ENCODE data around the gene CALN1. TPM values are rescaled to one million over a fixed set of nuclear protein-coding genes. Genes with fewer than 3 reads are reported as not detected.

Gene CALN1
- total and polyA plus RNA-seq, 9 donors: under 0.01 to 0.18 (median 0.13) TPM; not detected in 2

- H3K36me3 ChIP-seq: no peaks in the 10 kb centered on the region
- WGBS, 3 donors: 35 to 45% (median 39%) methylated on average over 7 of the region's 7 CpGs
- no peaks in the 10 kb centered on the region for H3K27me3 ChIP-seq
- no peaks in the 10 kb centered on the region for H3K9me3 ChIP-seq
- H3K4me3 ChIP-seq: no peak overlapping the region
- no peak for DNase-seq
- H3K4me1 ChIP-seq (ENCODE audit: insufficient read depth): no peaks in the 10 kb centered on the region
- intact Hi-C loops (cut with DNase I): no loop called here
- no peak for TF ChIP-seq POLR2A (IDR thresholded peaks at IDR 0.05)
- no peak for TF ChIP-seq EP300 (IDR thresholded peaks at IDR 0.05)
- TF ChIP-seq, protein P1, sequence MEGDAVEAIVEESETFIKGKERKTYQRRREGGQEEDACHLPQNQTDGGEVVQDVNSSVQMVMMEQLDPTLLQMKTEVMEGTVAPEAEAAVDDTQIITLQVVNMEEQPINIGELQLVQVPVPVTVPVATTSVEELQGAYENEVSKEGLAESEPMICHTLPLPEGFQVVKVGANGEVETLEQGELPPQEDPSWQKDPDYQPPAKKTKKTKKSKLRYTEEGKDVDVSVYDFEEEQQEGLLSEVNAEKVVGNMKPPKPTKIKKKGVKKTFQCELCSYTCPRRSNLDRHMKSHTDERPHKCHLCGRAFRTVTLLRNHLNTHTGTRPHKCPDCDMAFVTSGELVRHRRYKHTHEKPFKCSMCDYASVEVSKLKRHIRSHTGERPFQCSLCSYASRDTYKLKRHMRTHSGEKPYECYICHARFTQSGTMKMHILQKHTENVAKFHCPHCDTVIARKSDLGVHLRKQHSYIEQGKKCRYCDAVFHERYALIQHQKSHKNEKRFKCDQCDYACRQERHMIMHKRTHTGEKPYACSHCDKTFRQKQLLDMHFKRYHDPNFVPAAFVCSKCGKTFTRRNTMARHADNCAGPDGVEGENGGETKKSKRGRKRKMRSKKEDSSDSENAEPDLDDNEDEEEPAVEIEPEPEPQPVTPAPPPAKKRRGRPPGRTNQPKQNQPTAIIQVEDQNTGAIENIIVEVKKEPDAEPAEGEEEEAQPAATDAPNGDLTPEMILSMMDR (IDR thresholded peaks at IDR 0.05): no peak
- no peak overlapping the region for H3K27ac ChIP-seq
Observed at GRCh38 chr7:72446131-72446530, 34.0 kb upstream of the CALN1 start.

DNA sequence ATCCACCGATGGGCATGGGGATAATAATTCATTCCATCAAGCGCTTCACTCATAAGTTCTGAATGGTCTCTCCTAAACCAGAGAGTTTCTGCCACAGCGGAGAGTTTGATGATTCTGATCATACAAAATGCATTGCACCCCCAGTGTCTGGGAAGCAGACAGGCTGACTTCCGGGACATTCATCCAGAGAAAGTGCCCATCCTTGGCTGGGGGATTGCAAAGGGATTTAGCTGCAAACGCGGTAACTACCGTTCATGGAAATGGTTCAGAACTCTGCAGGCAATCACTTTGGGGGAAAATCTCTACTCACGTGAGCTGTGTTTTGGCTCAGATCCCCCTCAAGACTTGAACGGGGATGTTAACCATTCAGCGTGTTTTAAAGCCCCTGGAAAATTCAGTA lies 33.4 kb upstream of the CALN1 start:
- 57 to 73% (median 63%) methylated on average over 10 of the region's 10 CpGs for WGBS, 3 donors
- Histone ChIP-seq H3K9me3 (no peaks in the 10 kb centered on the region), H3K27ac (no peak overlapping the region), H3K36me3 (no peaks in the 10 kb centered on the region), H3K4me1 (ENCODE audit: insufficient read depth) (no peaks in the 10 kb centered on the region), H3K4me3 (no peak overlapping the region), H3K27me3 (no peaks in the 10 kb centered on the region)
- DNase-seq: no peak
- TF ChIP-seq EP300 (IDR thresholded peaks at IDR 0.05) (no peak), POLR2A (IDR thresholded peaks at IDR 0.05) (no peak)
- TF ChIP-seq, protein P1 (IDR thresholded peaks at IDR 0.05): no peak
- intact Hi-C loops (cut with DNase I): no loop called here

GRCh38 chr7:72445075-72445474 lies 32.9 kb upstream of the CALN1 start:
- intact Hi-C loops (cut with DNase I): no loop called here
- H3K27me3 ChIP-seq: no peaks in the 10 kb centered on the region
- H3K27ac ChIP-seq: no peak overlapping the region
- TF ChIP-seq POLR2A (IDR thresholded peaks at IDR 0.05): no peak
- no peak overlapping the region for H3K4me3 ChIP-seq
- WGBS, 3 donors: 84 to 88% (median 86%) methylated on average over 6 of the region's 6 CpGs
- H3K9me3 ChIP-seq: no peaks in the 10 kb centered on the region
- H3K36me3 ChIP-seq: no peaks in the 10 kb centered on the region
- no peaks in the 10 kb centered on the region for H3K4me1 ChIP-seq (ENCODE audit: insufficient read depth)
- no peak for DNase-seq

GRCh38 chr7:72444026-72444776 lies 32.1 kb upstream of the CALN1 start:
- Histone ChIP-seq H3K27ac (no peak overlapping the region), H3K4me3 (no peak overlapping the region), H3K4me1 (ENCODE audit: insufficient read depth) (no peaks in the 10 kb centered on the region), H3K9me3 (no peaks in the 10 kb centered on the region), H3K36me3 (no peaks in the 10 kb centered on the region), H3K27me3 (no peaks in the 10 kb centered on the region)
- TF ChIP-seq, protein P1 (IDR thresholded peaks at IDR 0.05): no peak
- no peak for TF ChIP-seq POLR2A (IDR thresholded peaks at IDR 0.05)
- TF ChIP-seq EP300 (IDR thresholded peaks at IDR 0.05): no peak
- intact Hi-C loops (cut with DNase I): no loop called here
- WGBS, 3 donors: 64 to 71% (median 65%) methylated on average over 8 of the region's 8 CpGs
- no peak for DNase-seq

DNA sequence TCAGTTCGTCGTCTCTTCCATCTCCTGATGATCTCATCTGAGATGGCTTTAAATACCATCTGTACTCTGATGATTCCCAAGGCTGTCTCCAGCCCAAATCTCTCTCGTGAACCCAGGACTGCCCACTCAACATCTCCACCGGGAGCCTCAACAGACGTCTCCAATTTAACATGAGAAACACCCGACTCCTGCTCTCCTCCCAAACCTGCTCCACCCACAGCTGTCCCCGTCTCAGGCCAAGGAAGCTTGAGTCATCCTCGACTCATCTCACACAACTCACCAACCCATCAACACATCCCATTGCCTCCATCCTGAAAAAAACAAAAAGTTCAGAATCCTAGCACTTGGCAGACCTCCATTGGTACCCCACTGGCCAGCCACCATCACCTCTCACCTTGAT lies 29.7 kb upstream of the CALN1 start:
- H3K9me3 ChIP-seq: no peaks in the 10 kb centered on the region
- H3K4me3 ChIP-seq: no peak overlapping the region
- no peak for TF ChIP-seq POLR2A (IDR thresholded peaks at IDR 0.05)
- TF ChIP-seq, protein P1 (IDR thresholded peaks at IDR 0.05): no peak
- no peak for TF ChIP-seq EP300 (IDR thresholded peaks at IDR 0.05)
- H3K4me1 ChIP-seq (ENCODE audit: insufficient read depth): no peaks in the 10 kb centered on the region
- H3K36me3 ChIP-seq: no peaks in the 10 kb centered on the region
- WGBS, 3 donors: 59 to 67% (median 66%) methylated on average over 8 of the region's 8 CpGs
- intact Hi-C loops (cut with DNase I): no loop called here
- H3K27ac ChIP-seq: no peak overlapping the region
- DNase-seq: no peak
- no peaks in the 10 kb centered on the region for H3K27me3 ChIP-seq

Measured in ovary (tissue), 9 donors.